Measurements from ENCODE around the gene PAFAH1B1.

DNA sequence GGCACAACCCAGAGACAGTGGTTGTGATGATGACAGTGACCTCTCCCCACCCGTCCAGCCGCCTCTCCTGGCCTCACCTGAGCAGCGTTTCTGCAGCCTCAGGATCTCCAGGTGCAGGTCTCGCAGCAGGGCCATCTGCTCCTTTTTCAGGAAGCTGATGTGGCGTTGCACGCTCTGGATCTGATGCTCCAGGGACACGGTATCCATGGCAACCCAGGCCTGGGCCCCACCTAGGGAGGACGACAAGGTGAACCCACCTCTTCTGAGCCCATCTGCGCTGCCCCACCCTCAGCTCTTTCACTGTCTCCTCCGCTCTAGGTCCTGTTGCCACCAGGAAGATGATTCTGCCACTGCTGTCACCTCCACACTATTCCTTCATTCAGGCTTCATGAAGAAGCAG lies 141.5 kb downstream of the PAFAH1B1 start:
- TF ChIP-seq, protein P1, sequence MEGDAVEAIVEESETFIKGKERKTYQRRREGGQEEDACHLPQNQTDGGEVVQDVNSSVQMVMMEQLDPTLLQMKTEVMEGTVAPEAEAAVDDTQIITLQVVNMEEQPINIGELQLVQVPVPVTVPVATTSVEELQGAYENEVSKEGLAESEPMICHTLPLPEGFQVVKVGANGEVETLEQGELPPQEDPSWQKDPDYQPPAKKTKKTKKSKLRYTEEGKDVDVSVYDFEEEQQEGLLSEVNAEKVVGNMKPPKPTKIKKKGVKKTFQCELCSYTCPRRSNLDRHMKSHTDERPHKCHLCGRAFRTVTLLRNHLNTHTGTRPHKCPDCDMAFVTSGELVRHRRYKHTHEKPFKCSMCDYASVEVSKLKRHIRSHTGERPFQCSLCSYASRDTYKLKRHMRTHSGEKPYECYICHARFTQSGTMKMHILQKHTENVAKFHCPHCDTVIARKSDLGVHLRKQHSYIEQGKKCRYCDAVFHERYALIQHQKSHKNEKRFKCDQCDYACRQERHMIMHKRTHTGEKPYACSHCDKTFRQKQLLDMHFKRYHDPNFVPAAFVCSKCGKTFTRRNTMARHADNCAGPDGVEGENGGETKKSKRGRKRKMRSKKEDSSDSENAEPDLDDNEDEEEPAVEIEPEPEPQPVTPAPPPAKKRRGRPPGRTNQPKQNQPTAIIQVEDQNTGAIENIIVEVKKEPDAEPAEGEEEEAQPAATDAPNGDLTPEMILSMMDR (IDR thresholded peaks at IDR 0.05): no peak
- TF ChIP-seq EP300 (IDR thresholded peaks at IDR 0.05) (no peak), POLR2A (IDR thresholded peaks at IDR 0.05; ENCODE audit: low read depth) (no peak)

All from esophagus muscularis mucosa (tissue), 4 donors.